B cell (primary cell): Measurements from ENCODE around the gene ZNF839. TPM values are rescaled to one million over a fixed set of nuclear protein-coding genes. Genes with fewer than 3 reads are reported as not detected.

ENCODE experiments used
- ATAC-seq: fragments of 200-7000 bp; cut with Tn5 transposase; one replicate; pipeline ENCODE4 v1.10.0; 2021; ENCODE audit warnings: low read depth, mild to moderate bottlenecking, moderate number of reproducible peaks, moderate library complexity
- CTCF ChIA-PET: fragments of 350-600 bp; sonication (Branson Sonifier 250); formaldehyde crosslinking; loops from one replicate; lab custom pipeline; 2021; ENCODE audit warnings: antibody characterized with exemption, inconsistent platforms; lab: Charles Lee
- POLR2A ChIA-PET: fragments of 350-600 bp; sonication (Branson Sonifier 250); formaldehyde crosslinking; loops from one replicate; lab custom pipeline; 2021; ENCODE audit warnings: antibody characterized with exemption; lab: Charles Lee
- DNase-seq: peaks from one replicate; pipeline ENCODE4 v3.0.0; 2013
- H2AFZ ChIP-seq: 2 replicates; pipeline ENCODE4 v1.6.1; 2012; ENCODE audit warnings: mild to moderate bottlenecking, low read depth, low read length; ENCODE audit not compliant: insufficient read depth, poor library complexity, severe bottlenecking
- H3K27ac ChIP-seq, 2 donors: 1 replicate in 1 of 2; 2 replicates in 1 of 2; pipeline ENCODE4 v1.5.1; 2012 to 2013; ENCODE audit warnings: low read length in 2 of 2, mild to moderate bottlenecking in 2 of 2, moderate library complexity in 1 of 2
- H3K27me3 ChIP-seq, 4 experiments: fragments of 200-600 bp in 1 of 4; sonication (generic) in 1 of 4; replicated peaks in 1 of 4; 1 replicate in 2 of 4; 2 replicates in 2 of 4; pipeline versions ENCODE4 v1.6.1 to v1.7.0; 2013 to 2016; ENCODE audit warnings: low read length in 3 of 4, mild to moderate bottlenecking in 2 of 4, mixed read lengths in 1 of 4, moderate library complexity in 1 of 4; ENCODE audit not compliant: insufficient read depth in 4 of 4, control insufficient read depth in 3 of 4; ENCODE audit errors: control extremely low read depth in 1 of 4
- H3K36me3 ChIP-seq, 2 experiments: replicated peaks in 1 of 2; 1 replicate in 1 of 2; 2 replicates in 1 of 2; pipeline versions ENCODE4 v1.6.1 to v1.7.1; 2013; ENCODE audit warnings: low read length in 1 of 2; ENCODE audit not compliant: insufficient read depth in 2 of 2, control insufficient read depth in 1 of 2; ENCODE audit errors: control extremely low read depth in 1 of 2, extremely low read depth in 1 of 2
- H3K4me1 ChIP-seq, 2 donors: fragments of 200-600 bp in 1 of 2; sonication (generic) in 1 of 2; 1 replicate in 1 of 2; 2 replicates in 1 of 2; pipeline versions ENCODE4 v1.5.1 to v1.6.1; 2013 to 2017; ENCODE audit warnings: low read length in 2 of 2; ENCODE audit not compliant: control insufficient read depth in 2 of 2, insufficient read depth in 2 of 2
- H3K4me2 ChIP-seq: replicated peaks from 2 replicates; pipeline ENCODE3; 2012; ENCODE audit warnings: mild to moderate bottlenecking, low read depth, low read length; ENCODE audit not compliant: poor library complexity, severe bottlenecking
- H3K4me3 ChIP-seq, 5 experiments: fragments of 200-600 bp in 1 of 5; sonication (generic) in 1 of 5; 1 replicate in 3 of 5; 2 replicates in 2 of 5; pipeline versions ENCODE4 v1.5.1 to v1.7.0; 2011 to 2016; ENCODE audit warnings: low read length in 4 of 5, mild to moderate bottlenecking in 4 of 5, low read depth in 2 of 5, control low read depth in 1 of 5, moderate library complexity in 1 of 5; ENCODE audit not compliant: insufficient read depth in 1 of 5; ENCODE audit errors: control extremely low read depth in 1 of 5, extremely low read depth in 1 of 5
- H3K79me2 ChIP-seq: fragments of 200-600 bp; sonication (generic); one replicate; pipeline ENCODE4 v1.6.0; 2016; ENCODE audit warnings: low read length; ENCODE audit not compliant: control insufficient read depth, insufficient read depth
- H3K9ac ChIP-seq: fragments of 200-600 bp; sonication (generic); 2 replicates; pipeline ENCODE4 v1.6.1; 2017; ENCODE audit warnings: mild to moderate bottlenecking, low read length, moderate library complexity
- H3K9me3 ChIP-seq, 3 donors: one replicate each; pipeline versions ENCODE4 v1.6.1 to v1.7.1; 2013; ENCODE audit warnings: low read length in 2 of 3; ENCODE audit not compliant: control insufficient read depth in 2 of 3, insufficient read depth in 1 of 3; ENCODE audit errors: control extremely low read depth in 1 of 3
- H4K20me1 ChIP-seq: 2 replicates; pipeline ENCODE4 v1.6.0; 2012; ENCODE audit warnings: mild to moderate bottlenecking, low read length; ENCODE audit not compliant: insufficient read depth, control insufficient read depth, poor library complexity, severe bottlenecking
- H3K27ac Mint-ChIP-seq: one replicate; pipeline ENCODE4 v1.8.0; 2021; ENCODE audit warnings: mixed read lengths
- H3K27me3 Mint-ChIP-seq: one replicate; pipeline ENCODE4 v1.8.0; 2021; ENCODE audit warnings: mixed read lengths
- H3K4me1 Mint-ChIP-seq: one replicate; pipeline ENCODE4 v1.8.0; 2021; ENCODE audit warnings: mixed read lengths
- H3K4me3 Mint-ChIP-seq: one replicate; pipeline ENCODE4 v1.8.0; 2021; ENCODE audit warnings: mixed read lengths
- H3K9me3 Mint-ChIP-seq: one replicate; pipeline ENCODE4 v1.8.0; 2022; ENCODE audit warnings: mixed read lengths; ENCODE audit not compliant: insufficient read depth
- CTCF ChIP-seq: fragments of 200-600 bp; IDR thresholded peaks from one replicate; pipeline ENCODE4 v1.8.0; 2022; ENCODE audit warnings: antibody characterized with exemption, mild to moderate bottlenecking
- EZH2 ChIP-seq: IDR thresholded peaks from 2 replicates; pipeline ENCODE4 v1.6.1; 2012; ENCODE audit warnings: borderline replicate concordance, low read depth, mild to moderate bottlenecking, moderate library complexity, low read length; ENCODE audit not compliant: insufficient read depth, poor library complexity, severe bottlenecking
- WGBS: methylation state at CpG from one replicate; pipeline ENCODE4 v1.1.5; 2013; ENCODE audit warnings: missing lambda C conversion rate; ENCODE audit not compliant: insufficient coverage; 5-methylcytosine and 5-hydroxymethylcytosine counted together
- intact Hi-C: fragments of 100-400 bp; cut with micrococcal nuclease; formaldehyde crosslinking; loops from one replicate; pipeline ENCODE4 v1.10.0; 2022
- polyA plus RNA-seq: library from polyadenylated mRNA; depleted of rRNA; stranded (reverse); fragments of >200 nt; gene quantifications from 2 replicates; pipeline ENCODE4 v1.2.3, GENCODE V29; 2012
- total RNA-seq, 2 donors: library from RNA; stranded (reverse); fragments of 120-200 nt in 1 of 2; gene quantifications; 1 replicate in 1 of 2; 2 replicates in 1 of 2; pipeline versions ENCODE4 v1.2.3 to v1.2.4, GENCODE V29; 2013 to 2022

Gene ZNF839
- total and polyA plus RNA-seq, 2 donors (not counting 1 experiment from before 2014, with no cell fraction given): 22.8 to 28.8 TPM

- H3K27me3 ChIP-seq: no peaks in the 10 kb centered on the region
- H3K4me1 ChIP-seq: peaks cover 33 to 41% of the 10 kb centered on the region in 2 donors
- H3K9me3 ChIP-seq: no peaks in the 10 kb centered on the region
- H3K4me2 ChIP-seq: peak overlapping the region; percentile 96
- no peaks in the 10 kb centered on the region for H4K20me1 ChIP-seq
- H3K79me2 ChIP-seq: no peaks in the 10 kb centered on the region
- DNase-seq (peak; percentile 89), ATAC-seq (peak; percentile 71)
- intact Hi-C loops: loop anchor here (1.0 to 5.0 kb wide), 6 partner anchors 9 to 1018 kb away; partner anchors contain the start of genes EIF5, MOK and RCOR1
- peak overlapping the region; percentile 48 to 74 (median 63) for H3K4me3 ChIP-seq
- Mint-ChIP-seq H3K9me3 (no peaks in the 10 kb centered on the region), H3K27me3 (no peaks in the 10 kb centered on the region), H3K4me3 (peak overlapping the region; percentile 93), H3K4me1 (peaks cover 42% of the 10 kb centered on the region), H3K27ac (peak overlapping the region; percentile 83)
- H3K9ac ChIP-seq: peak overlapping the region; percentile 66
- peak overlapping the region in 1 of 2 donors; percentile 39 for H3K27ac ChIP-seq
- no peaks in the 10 kb centered on the region for H3K36me3 ChIP-seq
- POLR2A ChIA-PET: interaction anchor here (1.0 kb wide), 2 partner anchors 9 to 11 kb away, joined by 3 to 4 read pairs; partner anchors contain the start of gene MOK
- WGBS: under 1% methylated on average over 44 of the region's 52 CpGs
- H2AFZ ChIP-seq: peak overlapping the region; percentile 86
- CTCF ChIA-PET: interaction anchor here (0.6 to 3.9 kb wide), 32 partner anchors 8 to 607 kb away, joined by 3 to 35 read pairs (median 3); partner anchors contain the start of gene MOK
- no peak for TF ChIP-seq EZH2
- peak; percentile 99 for TF ChIP-seq CTCF
These were observed 5.1 kb upstream of the ZNF839 start for GRCh38 chr14:102314242-102315011.

GRCh38 chr14:102315121-102315520 lies 4.4 kb upstream of the ZNF839 start:
- Histone ChIP-seq H3K4me2 (peak overlapping the region; percentile 96), H3K79me2 (no peaks in the 10 kb centered on the region), H3K36me3 (no peaks in the 10 kb centered on the region), H4K20me1 (no peaks in the 10 kb centered on the region), H3K9ac (no peak overlapping the region), H3K4me1 (peaks cover 33 to 43% of the 10 kb centered on the region in 2 donors), H3K27ac (no peak overlapping the region), H3K9me3 (no peaks in the 10 kb centered on the region), H3K4me3 (no peak overlapping the region), H2AFZ (no peak overlapping the region), H3K27me3 (no peaks in the 10 kb centered on the region)
- Mint-ChIP-seq H3K4me3 (peak overlapping the region; percentile 93), H3K4me1 (peaks cover 43% of the 10 kb centered on the region), H3K27ac (peak overlapping the region; percentile 10), H3K9me3 (no peaks in the 10 kb centered on the region), H3K27me3 (no peaks in the 10 kb centered on the region)
- ATAC-seq (no peak), DNase-seq (no peak)
- ChIA-PET POLR2A (no interaction called here), CTCF (interaction anchor here (1.3 to 3.9 kb wide), 11 partner anchors 9 to 608 kb away, joined by 3 to 35 read pairs (median 7); partner anchors contain the start of gene MOK)
- 100% methylated on average over 1 of the region's 6 CpGs for WGBS
- intact Hi-C loops: loop anchor here (5.0 kb wide), 3 partner anchors 207 to 1017 kb away; partner anchors contain the start of genes EIF5 and RCOR1
- TF ChIP-seq CTCF (no peak), EZH2 (no peak)
